Measurements from ENCODE around the gene RSBN1L.
"Not testable (repeated sequence)": the region's sequence is repeated elsewhere in the genome, so short reads cannot be mapped to it uniquely, and the experiment has no call there.

DNA sequence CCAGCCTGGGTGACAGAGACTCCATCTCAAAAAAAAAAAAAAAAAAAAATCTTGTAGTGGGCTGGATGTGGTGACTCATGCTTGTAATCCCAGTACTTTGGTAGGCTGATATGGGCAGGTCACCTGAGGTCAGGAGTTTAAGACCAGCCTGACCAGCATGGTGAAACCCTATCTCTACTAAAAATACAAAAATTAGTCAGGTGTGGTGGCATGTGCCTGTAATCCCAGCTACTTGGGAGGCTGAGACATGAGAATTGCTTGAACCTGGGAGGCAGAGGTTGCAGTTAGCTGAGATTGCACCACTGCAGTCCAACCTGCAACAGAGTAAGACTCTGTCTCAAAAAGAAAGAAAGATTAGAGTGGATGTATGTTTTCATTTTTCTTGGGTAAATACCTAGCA is 18.7 kb downstream of the RSBN1L start:
- not testable (repeated sequence) for TF ChIP-seq POLR2A (IDR thresholded peaks at IDR 0.05; ENCODE audit: low read depth, low read length); POLR2AphosphoS5 (IDR thresholded peaks at IDR 0.05; ENCODE audit: low read depth, low read length); TAF1 (IDR thresholded peaks at IDR 0.05; ENCODE audit: borderline replicate concordance, low read depth, low read length)

All from GM12892 (cell line).